Esophagus muscularis mucosa (tissue), 4 donors: ENCODE results near the gene AFP. TPM values are rescaled to one million over a fixed set of nuclear protein-coding genes. Genes with fewer than 3 reads are reported as not detected.

Experiments used
- DNase-seq: peaks from one replicate; pipeline ENCODE4 v3.0.0-alpha.2; 2017; ENCODE audit errors: extremely low spot score
- H3K27ac ChIP-seq, 4 donors: fragments of 200-600 bp; sonication (generic); replicated peaks in 1 of 4; 1 replicate in 3 of 4; 2 replicates in 1 of 4; pipeline ENCODE4 v1.5.1; 2016 to 2019; ENCODE audit warnings: mild to moderate bottlenecking in 1 of 4
- H3K27me3 ChIP-seq, 4 donors: fragments of 200-600 bp; sonication (generic); one replicate each; pipeline versions ENCODE4 v1.5.1 to v1.6.0; 2016 to 2019
- H3K36me3 ChIP-seq, 4 donors: fragments of 200-600 bp; sonication (generic); one replicate each; pipeline ENCODE4 v1.5.1; 2016 to 2019
- H3K4me1 ChIP-seq, 4 donors: fragments of 200-600 bp; sonication (generic); one replicate each; pipeline ENCODE4 v1.5.1; 2016 to 2019
- H3K4me3 ChIP-seq, 4 donors: fragments of 200-600 bp; sonication (generic); 1 replicate in 2 of 4; 2 replicates in 2 of 4; pipeline ENCODE4 v1.5.1; 2016 to 2019; ENCODE audit warnings: mild to moderate bottlenecking in 4 of 4, moderate library complexity in 1 of 4
- H3K9me3 ChIP-seq, 4 donors: fragments of 200-600 bp; sonication (generic); 1 replicate in 3 of 4; 2 replicates in 1 of 4; pipeline ENCODE4 v1.5.1; 2016 to 2019
- CTCF ChIP-seq, 3 experiments: fragments of 200-600 bp in 2 of 3; fragments of 450-650 bp in 1 of 3; sonication (generic) in 2 of 3; IDR thresholded peaks; one replicate each; pipeline ENCODE4 v1.5.1; 2017 to 2019; ENCODE audit warnings: antibody characterized with exemption in 3 of 3, mild to moderate bottlenecking in 2 of 3, moderate library complexity in 1 of 3
- EP300 ChIP-seq: sonication (generic); formaldehyde crosslinking; IDR thresholded peaks from one replicate; pipeline ENCODE4 v1.6.1; 2017; ENCODE audit warnings: antibody characterized with exemption
- POLR2A ChIP-seq: fragments of 450-650 bp; IDR thresholded peaks from one replicate; pipeline ENCODE4 v1.6.1; 2017; ENCODE audit warnings: antibody characterized with exemption, moderate library complexity, mild to moderate bottlenecking, low read depth
- POLR2AphosphoS5 ChIP-seq, 2 donors: sonication (generic); formaldehyde crosslinking; IDR thresholded peaks; one replicate each; pipeline ENCODE4 v1.6.1; 2017; ENCODE audit warnings: antibody characterized with exemption in 2 of 2
- WGBS: methylation state at CpG from one replicate; pipeline ENCODE4 v1.1.5; 2018; 5-methylcytosine and 5-hydroxymethylcytosine counted together
- intact Hi-C: fragments of 100-400 bp; cut with DNase I; formaldehyde crosslinking; loops from one replicate; pipeline ENCODE4 v1.15.1; 2023
- total RNA-seq, 4 donors: library from RNA; depleted of rRNA; stranded (reverse); fragments of >200 nt; gene quantifications; one replicate each; pipeline versions ENCODE4 v1.1.0 to v1.2.1, GENCODE V29; 2016

AFP gene
- total RNA-seq, 4 donors from 2014 or later: not detected

GRCh38 chr4:73429118-73429517 is 6.9 kb upstream of the AFP start:
- TF ChIP-seq POLR2A: no peak
- TF ChIP-seq CTCF (IDR thresholded peaks at IDR 0.05): no peak
- no peak for TF ChIP-seq EP300
- TF ChIP-seq POLR2AphosphoS5 (IDR thresholded peaks at IDR 0.05): no peak
- H3K4me3 ChIP-seq: no peak overlapping the region
- no peaks in the 10 kb centered on the region for H3K9me3 ChIP-seq
- 87% methylated on average over 2 of the region's 2 CpGs for WGBS
- intact Hi-C loops: no loop called here
- H3K4me1 ChIP-seq: no peaks in the 10 kb centered on the region
- H3K27me3 ChIP-seq: no peaks in the 10 kb centered on the region
- H3K27ac ChIP-seq: no peak overlapping the region
- no peak for DNase-seq
- no peaks in the 10 kb centered on the region for H3K36me3 ChIP-seq

DNA sequence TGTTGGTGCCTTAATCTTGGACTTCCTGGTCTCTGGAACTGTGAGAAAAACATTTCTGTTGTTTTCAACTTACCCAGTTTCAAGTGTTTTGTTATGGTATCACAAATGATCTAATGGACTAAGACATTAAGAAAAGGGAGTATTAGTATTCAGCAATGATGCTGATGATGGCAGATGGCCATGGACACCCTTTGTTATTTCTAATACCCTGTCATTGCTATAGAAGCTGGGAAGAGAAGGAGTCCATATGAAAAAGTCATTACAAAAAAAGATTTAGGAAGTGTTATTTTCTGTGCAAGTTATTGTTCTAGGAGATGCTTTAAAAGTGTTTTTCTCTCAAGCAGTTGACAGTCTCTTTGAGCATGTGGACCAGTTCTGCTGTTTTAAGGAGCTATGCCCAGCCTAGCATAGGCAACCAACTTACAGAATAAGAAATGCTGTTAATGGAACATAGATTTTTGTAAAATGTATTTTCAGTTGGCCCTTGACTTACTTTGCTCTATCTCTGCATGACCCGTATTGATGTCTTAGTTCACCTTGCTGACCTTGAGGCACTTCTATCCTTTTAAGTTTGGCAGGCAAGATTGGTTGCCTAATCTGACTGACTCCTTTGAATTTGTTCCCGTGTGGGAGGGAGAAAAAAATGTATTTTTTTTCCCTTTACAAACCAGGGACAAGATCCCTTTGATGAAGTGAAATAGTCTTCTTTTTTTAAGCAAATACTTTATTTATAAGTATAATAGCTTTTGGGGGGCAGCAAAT is 6.0 kb upstream of the AFP start:
- DNase-seq: no peak
- no peaks in the 10 kb centered on the region for H3K9me3 ChIP-seq
- H3K36me3 ChIP-seq: no peaks in the 10 kb centered on the region
- TF ChIP-seq EP300: no peak
- no peak for TF ChIP-seq POLR2AphosphoS5 (IDR thresholded peaks at IDR 0.05)
- TF ChIP-seq CTCF (IDR thresholded peaks at IDR 0.05): no peak
- TF ChIP-seq POLR2A: no peak
- no peaks in the 10 kb centered on the region for H3K4me1 ChIP-seq
- intact Hi-C loops: no loop called here
- no peaks in the 10 kb centered on the region for H3K27me3 ChIP-seq
- no peak overlapping the region for H3K27ac ChIP-seq
- no peak overlapping the region for H3K4me3 ChIP-seq
- WGBS: 57% methylated on average over 2 of the region's 2 CpGs

DNA sequence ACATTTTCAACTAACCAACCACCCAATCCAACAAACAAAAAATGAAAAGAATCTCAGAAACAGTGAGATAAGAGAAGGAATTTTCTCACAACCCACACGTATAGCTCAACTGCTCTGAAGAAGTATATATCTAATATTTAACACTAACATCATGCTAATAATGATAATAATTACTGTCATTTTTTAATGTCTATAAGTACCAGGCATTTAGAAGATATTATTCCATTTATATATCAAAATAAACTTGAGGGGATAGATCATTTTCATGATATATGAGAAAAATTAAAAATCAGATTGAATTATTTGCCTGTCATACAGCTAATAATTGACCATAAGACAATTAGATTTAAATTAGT is 4.2 kb upstream of the AFP start:
- Histone ChIP-seq H3K4me1 (no peaks in the 10 kb centered on the region), H3K9me3 (no peaks in the 10 kb centered on the region), H3K27me3 (no peaks in the 10 kb centered on the region), H3K4me3 (no peak overlapping the region), H3K36me3 (no peaks in the 10 kb centered on the region), H3K27ac (no peak overlapping the region)
- TF ChIP-seq EP300 (no peak), CTCF (IDR thresholded peaks at IDR 0.05) (no peak), POLR2AphosphoS5 (IDR thresholded peaks at IDR 0.05) (no peak), POLR2A (no peak)
- no peak for DNase-seq
- intact Hi-C loops: no loop called here
- 80% methylated on average over 1 of the region's 1 CpG for WGBS

- TF ChIP-seq CTCF (IDR thresholded peaks at IDR 0.05) (no peak), POLR2A (no peak), EP300 (no peak), POLR2AphosphoS5 (IDR thresholded peaks at IDR 0.05) (no peak)
- WGBS: 72% methylated on average over 5 of the region's 5 CpGs
- Histone ChIP-seq H3K36me3 (no peaks in the 10 kb centered on the region), H3K4me1 (no peaks in the 10 kb centered on the region), H3K9me3 (no peaks in the 10 kb centered on the region), H3K27me3 (no peaks in the 10 kb centered on the region), H3K27ac (no peak overlapping the region), H3K4me3 (no peak overlapping the region)
- no peak for DNase-seq
- intact Hi-C loops: no loop called here
Observed at GRCh38 chr4:73432169-73433000, 3.6 kb upstream of the AFP start.
